ENCODE results near the gene CEACAM5.
"Not testable (repeated sequence)": the region's sequence is repeated elsewhere in the genome, so short reads cannot be mapped to it uniquely, and the experiment has no call there.

Gene CEACAM5

DNA sequence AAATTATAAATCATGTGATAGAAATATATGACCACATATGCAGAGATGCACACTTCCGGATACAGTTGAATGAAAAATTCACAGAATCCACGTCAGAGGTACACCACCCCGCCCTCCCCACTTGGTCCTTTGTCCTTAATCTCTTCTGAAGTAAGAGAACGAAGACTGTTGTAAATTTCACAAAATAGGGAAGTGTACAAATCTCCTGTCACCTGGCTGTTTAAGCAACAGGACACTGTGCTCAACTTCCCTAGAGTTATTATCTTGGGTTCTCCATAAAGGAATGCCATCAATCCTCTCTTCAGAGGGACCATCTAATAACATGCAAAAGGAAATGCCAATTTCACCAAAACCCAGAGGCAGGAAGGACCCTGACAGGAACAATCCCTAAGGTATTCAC is 36.4 kb downstream of the CEACAM5 start:
- no peak for DNase-seq

DNA sequence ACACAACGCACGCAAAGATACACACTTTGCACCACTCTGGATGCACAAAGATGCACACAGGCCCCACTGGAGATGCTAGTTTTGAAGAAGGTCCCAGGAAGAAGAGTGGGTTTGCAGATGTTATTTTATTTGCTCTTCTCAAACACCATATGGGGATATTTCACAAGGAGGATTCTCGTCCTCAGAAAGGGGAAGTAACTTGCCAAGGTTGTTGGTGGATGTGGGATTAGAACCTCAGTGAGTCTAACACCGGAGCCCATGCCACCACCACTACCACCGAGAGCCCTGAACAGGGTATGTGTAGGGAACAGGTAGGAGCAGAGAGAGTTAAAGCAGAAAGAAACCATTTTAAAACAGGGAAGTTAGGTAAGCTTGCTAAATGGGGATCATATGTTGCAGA is 37.3 kb downstream of the CEACAM5 start:
- no peak for DNase-seq

DNA sequence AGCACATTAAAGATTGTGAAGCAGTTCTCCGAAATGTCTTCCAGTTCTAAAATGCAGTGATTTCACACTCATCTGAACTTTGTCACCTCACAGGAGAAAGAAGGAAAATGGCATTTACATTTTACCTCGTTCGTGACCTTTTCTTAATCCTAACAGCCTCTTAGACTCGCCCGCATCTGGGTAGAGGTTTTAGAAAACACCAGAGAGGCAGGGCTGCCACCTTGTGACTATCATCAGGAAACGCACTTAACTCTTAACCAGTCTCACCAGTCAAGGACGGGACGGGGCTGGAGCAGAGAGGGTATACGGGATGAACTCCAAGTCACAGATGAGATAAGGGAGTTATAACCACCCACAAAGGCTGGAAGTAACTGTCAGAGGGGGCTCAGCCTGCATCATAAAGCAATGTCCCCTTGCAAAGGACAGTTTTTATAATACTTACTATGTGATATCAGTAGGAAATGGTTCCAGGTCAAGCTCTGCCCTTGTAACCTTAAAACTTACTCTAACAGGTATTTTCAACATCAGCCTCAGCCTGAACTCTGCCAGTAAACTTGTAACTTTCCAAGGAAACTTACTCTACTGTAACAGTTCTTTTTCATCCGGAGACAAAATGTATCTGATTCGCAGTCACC is 38.3 kb downstream of the CEACAM5 start:
- no peak for DNase-seq

DNA sequence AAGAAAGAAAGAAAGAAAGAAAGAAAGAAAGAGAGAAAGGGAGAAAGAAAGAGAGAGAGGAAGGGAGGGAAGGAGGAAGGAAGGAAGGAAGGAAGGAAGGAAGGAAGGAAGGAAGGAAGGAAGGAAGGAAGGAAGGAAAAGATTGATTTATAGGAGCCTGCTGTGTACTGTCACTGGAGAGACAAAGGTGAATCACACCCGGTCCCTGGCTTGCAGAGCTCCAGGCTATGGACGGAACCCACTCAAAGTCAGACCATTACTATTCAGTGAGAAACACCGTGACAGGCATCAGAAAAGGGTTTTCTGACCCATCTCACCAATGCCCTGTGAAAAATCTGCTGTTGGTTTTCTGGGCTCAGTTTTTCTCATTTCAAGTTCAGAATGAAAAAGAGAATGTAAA is 39.6 kb downstream of the CEACAM5 start:
- no peak for DNase-seq

DNA sequence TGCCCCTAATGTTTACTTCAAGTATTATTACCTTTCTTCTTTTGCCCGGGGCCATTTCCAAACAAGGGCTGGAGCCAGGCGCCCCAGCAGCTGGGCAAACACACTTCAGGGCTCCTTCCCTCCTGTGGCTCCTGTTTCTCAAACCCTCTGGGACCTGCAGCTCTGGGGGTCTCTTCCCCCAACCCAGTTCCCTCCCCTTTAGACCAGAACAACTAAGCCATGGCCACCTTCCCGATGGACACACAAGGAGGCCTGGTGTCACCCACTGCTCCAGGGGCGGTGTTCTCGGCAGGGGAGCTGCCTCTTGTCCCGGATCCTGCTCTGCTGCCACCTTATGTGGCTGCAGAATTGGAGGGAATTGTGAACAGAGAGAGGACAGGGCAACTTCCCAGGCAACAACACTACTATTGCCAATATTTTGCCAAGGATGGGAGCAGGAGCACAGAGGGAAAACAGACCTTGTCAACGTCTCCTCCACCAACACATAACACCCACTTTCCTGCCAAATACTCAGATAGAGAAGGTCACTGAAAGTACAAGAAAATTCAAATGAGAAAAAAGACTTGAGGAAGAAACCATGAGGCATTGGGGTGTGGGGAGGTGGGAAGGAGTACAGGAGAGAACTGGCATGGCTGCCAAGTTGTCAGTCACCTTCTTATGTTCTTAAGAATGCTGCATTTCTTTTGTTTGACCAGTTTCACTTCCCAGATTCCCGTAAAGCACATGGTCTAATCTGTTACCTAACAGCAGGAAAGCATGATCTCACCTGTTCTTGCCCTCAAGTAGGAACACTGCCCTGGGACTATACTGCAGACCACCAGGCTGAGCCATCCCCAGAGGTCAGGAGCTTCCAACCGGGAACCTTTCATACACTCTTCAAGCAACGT is 42.1 kb downstream of the CEACAM5 start:
- not testable (repeated sequence) for DNase-seq

DNA sequence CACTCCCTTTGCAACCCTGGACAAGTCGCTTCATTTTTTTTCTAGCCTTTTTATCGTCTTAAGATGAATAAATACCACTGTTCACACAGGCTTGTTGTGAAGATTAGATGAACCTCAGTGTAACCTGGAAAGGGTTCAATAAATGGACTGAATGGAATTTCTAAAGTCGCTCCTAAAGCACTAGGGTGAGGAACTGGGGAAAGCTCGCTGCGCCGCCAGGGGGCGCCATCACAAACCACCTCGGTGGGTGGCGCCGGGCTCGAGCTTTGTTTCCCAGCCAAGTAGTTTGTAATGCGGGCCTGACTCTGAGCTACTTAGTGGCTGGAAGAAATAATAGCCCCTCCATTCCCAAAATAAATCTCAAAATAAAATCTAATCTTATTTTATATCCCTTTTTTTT is 44.7 kb downstream of the CEACAM5 start:
- DNase-seq: no peak

DNA sequence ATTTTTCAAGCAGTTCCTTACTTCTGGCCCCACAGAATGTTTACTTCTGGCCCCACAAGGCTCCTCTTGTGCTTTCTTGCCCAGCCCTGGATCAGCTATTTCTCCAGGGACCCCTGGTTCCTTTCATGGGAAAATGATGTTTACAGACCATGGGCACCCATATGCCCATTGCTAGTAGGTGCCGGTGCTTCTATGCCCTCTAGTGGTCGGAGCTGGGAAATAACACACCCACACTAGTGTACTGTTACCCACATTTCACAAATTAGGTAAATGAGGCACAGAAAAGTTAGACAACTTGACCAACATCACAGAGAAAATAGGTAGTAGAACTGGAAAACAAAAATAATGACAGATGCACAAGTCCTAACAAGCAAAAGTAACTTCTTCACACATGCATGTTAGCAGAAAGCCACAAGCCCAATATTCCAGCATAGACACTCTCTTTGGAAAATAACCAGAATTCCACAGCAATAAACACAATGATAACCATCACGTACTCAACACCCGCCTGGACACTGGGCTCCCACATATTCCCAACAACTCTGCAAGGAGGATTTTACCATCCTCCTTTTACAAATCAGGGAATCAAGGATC is 45.6 kb downstream of the CEACAM5 start:
- no peak for DNase-seq

DNA sequence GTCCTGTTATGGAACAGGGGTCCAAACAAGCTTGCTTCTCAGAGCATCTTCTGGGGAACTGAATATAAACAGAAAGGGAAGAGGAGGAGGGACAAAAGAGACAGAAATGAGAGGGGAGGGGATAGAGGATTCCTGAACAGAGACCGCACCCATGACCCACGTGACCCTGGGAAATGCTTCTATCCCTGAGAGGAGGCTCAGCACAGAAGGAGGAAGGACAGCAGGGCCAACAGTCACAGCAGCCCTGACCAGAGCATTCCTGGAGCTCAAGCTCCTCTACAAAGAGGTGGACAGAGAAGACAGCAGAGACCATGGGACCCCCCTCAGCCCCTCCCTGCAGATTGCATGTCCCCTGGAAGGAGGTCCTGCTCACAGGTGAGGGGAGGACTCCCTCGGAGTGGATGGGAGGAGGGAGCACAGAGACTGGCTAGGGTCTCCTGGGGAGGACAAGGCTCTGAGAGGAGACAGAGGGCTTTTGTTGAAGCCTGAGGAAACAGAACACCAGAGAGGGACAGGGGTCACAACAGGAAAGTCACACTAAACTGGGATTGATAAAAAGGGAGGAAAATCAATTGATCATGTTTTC is 47.0 kb downstream of the CEACAM5 start, which contains the start of gene CEACAM6:
Gene CEACAM6 (plus strand): TSS at position 203 of the 586 bp plus-strand sequence. CDS start 109 bp downstream, at position 312.
- no peak for DNase-seq

DNA sequence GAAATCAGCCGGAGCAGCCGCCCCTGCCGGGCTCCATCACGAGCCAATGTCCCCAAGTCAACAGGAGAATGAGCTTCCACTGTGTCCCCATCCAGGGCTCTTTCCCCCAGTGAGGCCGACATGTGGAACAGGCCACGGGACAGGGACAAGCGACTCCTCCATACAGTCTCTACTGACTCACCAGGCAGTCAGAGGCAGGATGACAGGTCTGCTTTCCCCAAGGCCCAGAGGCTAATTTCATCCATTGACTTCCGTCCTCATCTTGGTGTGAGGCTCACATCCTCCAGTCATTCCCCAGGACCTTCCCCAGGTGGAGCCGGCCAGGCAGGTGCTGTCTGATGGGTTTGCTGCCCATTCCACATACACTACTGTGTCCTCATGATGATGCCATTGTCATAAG is 50.4 kb downstream of the CEACAM5 start:
- no peak for DNase-seq

DNA sequence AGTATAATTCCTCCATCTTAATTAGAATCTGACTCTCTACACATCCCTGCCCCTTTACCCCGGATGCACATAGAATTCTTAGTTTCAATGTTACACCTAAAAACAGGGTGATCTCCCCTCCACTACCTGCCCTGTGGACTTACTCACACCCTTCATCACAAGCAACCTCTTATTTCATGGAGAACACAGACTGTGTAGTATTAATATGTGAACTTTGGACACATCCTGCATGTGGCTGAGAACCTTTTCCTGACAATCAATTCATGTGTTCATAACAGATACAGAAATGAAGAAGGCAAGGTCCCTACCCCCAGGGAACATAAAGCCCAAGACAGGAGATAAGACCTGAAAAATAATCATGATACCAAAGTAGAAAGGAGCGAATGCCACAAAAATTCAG is 58.7 kb downstream of the CEACAM5 start:
- no peak for DNase-seq

DNA sequence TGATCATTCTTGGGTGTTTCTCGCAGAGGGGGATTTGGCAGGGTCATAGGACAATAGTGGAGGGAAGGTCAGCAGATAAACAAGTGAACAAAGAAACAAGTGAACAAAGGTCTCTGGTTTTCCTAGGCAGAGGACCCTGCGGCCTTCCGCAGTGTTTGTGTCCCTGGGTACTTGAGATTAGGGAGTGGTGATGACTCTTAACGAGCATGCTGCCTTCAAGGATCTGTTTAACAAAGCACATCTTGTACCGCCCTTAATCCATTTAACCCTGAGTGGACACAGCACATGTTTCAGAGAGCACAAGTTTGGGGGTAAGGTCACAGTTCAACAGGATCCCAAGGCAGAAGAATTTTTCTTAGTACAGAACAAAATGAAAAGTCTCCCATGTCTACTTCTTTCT is 59.7 kb downstream of the CEACAM5 start:
- not testable (repeated sequence) for DNase-seq

DNA sequence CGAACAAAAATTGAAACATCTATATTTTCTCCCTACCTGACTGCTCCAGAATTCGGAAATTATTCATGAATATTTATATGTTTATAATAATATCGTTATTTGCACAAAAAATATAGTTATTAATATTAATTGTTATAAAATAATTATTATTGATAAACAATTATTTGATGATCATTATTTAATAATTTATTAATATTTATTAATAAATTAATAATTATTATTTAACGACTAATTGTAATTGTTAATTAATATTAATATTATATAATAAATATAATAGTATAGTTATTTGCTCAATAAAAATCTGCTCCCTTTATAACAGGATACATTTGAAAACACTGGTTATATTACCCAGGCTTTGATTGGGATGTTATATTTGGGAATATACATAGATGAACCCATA is 61.2 kb downstream of the CEACAM5 start:
- no peak for DNase-seq

DNA sequence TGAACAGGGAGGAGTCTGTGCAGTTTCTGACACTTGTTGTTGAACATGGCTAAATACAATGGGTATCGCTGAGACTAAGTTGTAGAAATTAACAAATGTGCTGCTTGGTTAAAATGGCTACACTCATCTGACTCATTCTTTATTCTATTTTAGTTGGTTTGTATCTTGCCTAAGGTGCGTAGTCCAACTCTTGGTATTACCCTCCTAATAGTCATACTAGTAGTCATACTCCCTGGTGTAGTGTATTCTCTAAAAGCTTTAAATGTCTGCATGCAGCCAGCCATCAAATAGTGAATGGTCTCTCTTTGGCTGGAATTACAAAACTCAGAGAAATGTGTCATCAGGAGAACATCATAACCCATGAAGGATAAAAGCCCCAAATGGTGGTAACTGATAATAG is 63.0 kb downstream of the CEACAM5 start:
- no peak for DNase-seq

DNA sequence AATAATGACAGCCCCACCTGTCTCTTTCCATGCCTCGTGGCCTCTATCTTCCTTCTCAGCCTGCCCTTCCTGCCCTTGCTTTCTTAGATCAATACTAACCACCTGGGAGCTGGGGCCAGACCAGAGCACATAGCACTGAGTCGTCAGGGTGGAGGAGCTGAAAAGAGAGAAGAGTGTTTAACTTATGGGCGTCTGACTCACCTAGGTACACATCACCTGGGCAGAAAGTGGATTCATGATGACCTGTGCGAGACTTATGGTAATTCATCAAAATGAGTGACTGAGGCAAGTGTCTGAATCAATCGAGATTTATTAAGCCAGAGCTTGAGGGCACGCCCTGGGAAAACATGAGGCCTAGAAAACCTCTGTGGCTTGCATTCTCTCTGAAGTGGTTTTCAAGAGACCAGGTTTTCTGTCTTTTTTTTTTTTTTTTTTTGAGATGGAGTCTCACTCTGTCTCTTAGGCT is 66.1 kb downstream of the CEACAM5 start:
- DNase-seq: no peak

DNA sequence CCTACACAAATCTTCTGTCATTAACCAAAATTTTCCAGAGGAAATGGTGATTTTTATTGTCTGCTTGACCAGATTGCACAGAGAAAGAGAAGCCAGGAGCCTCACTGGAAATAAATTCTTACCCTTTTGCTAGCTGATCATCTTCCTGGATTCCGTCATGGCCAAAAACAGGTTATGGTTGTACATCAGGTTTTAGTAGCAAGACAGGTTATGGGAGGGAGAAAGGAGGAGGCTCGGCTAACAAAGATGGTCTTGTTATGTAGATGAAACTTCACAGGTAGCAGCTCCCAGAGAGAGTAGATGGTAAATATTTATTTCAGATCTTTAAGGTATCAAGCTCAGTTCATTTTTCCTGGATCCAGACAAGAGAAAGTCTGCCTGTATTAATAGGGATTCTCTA is 68.3 kb downstream of the CEACAM5 start:
- DNase-seq: no peak

Data from cortex of kidney (tissue), 1 donor.